Cardiac muscle cell (in vitro differentiated cells and primary cell): ENCODE measurements around the gene RGS18. TPM values are rescaled to one million over a fixed set of nuclear protein-coding genes. Genes with fewer than 3 reads are reported as not detected.
"Not testable (repeated sequence)": the region's sequence is repeated elsewhere in the genome, so short reads cannot be mapped to it uniquely, and the experiment has no call there.

Experiments used
- DNase-seq, 2 donors: peaks; one replicate each; pipeline versions ENCODE4 v3.0.0 to v3.0.0-alpha.2; 2010 to 2017; ENCODE audit warnings: low read depth in 1 of 2, low spot score in 1 of 2
- H3K27ac ChIP-seq: fragments of 200-600 bp; sonication (generic); 2 replicates; pipeline ENCODE4 v1.5.1; 2016
- H3K27me3 ChIP-seq: fragments of 200-600 bp; sonication (generic); 2 replicates; pipeline ENCODE4 v1.6.0; 2016; ENCODE audit warnings: control low read depth
- H3K36me3 ChIP-seq: fragments of 200-600 bp; sonication (generic); 2 replicates; pipeline ENCODE4 v1.5.1; 2016; ENCODE audit warnings: control low read depth
- H3K4me1 ChIP-seq: fragments of 200-600 bp; sonication (generic); 2 replicates; pipeline ENCODE4 v1.8.1; 2017; ENCODE audit warnings: low read depth, mild to moderate bottlenecking, mixed run types
- H3K4me3 ChIP-seq: fragments of 200-600 bp; sonication (generic); 2 replicates; pipeline ENCODE4 v1.5.1; 2016; ENCODE audit warnings: mild to moderate bottlenecking
- H3K9me3 ChIP-seq: fragments of 200-600 bp; sonication (generic); 2 replicates; pipeline ENCODE4 v1.5.1; 2017; ENCODE audit warnings: low read depth, mild to moderate bottlenecking, control low read depth
- CTCF ChIP-seq: IDR thresholded peaks from 2 replicates; pipeline ENCODE4 v1.5.1; 2012; ENCODE audit warnings: low read depth, mild to moderate bottlenecking, low read length
- polyA plus RNA-seq: library from polyadenylated mRNA; unstranded; fragments of >200 nt; fragmentation: Nextera tagmentation; extraction: Ambion mirVana; gene quantifications from 2 replicates; pipeline ENCODE4 v1.2.1, GENCODE V29; 2016
- total RNA-seq: library from RNA; depleted of rRNA; stranded (reverse); fragments of >200 nt; gene quantifications from 2 replicates; pipeline ENCODE4 v1.2.3, GENCODE V29; 2016

The RGS18 gene
- total and polyA plus RNA-seq, 2 experiments from 2014 or later = not detected

DNA sequence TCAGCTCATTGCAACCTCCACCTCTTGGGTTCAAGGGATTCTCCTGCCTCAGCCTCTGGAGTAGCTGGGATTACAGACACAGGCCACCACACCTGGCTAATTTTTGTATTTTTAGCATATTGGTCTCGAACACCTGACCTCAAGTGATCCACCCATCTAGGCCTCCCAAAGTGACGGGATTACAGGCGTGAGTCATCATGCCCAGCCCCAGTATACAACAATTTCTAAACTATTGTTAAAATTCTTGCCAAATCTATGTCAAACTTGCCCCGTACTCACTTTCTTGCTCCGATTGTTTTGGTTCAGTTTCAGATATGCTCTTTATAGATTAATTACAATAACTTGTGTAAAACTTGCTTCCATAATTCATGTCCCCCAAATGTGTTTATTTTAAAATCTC is 4.1 kb downstream of the RGS18 start:
- Histone ChIP-seq H3K9me3 (no peaks in the 10 kb centered on the region), H3K4me3 (no peak overlapping the region), H3K4me1 (no peaks in the 10 kb centered on the region), H3K27ac (no peak overlapping the region), H3K36me3 (no peaks in the 10 kb centered on the region), H3K27me3 (no peaks in the 10 kb centered on the region)
- no peak for DNase-seq
- TF ChIP-seq CTCF = no peak

DNA sequence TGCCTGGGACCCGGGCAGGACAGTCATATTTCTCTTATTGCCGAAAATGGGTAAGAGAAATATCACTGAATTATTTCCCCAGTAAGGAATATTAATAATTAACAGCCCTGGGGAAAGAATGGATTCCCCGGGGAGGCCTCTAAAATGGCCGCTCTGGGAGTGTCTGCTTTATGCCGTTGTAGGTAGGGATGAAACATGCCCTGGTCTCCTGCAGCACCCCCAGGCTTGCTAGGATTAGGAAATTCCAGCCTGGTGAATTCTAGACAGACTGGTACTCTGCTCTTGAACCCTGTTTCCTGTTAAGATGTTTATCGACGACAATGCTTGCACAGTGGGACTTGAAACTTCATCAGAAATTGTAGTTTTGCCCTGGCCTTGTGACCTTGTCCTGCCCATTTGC is 6.7 kb downstream of the RGS18 start:
- H3K4me1 ChIP-seq, H3K27ac ChIP-seq, H3K4me3 ChIP-seq, H3K9me3 ChIP-seq, DNase-seq, H3K36me3 ChIP-seq, H3K27me3 ChIP-seq: not testable (repeated sequence)

GRCh38 chr1:192167011-192167410 is 8.7 kb downstream of the RGS18 start:
- Histone ChIP-seq H3K27me3 (no peaks in the 10 kb centered on the region), H3K36me3 (no peaks in the 10 kb centered on the region), H3K27ac (no peak overlapping the region), H3K4me1 (no peaks in the 10 kb centered on the region), H3K4me3 (no peak overlapping the region), H3K9me3 (no peaks in the 10 kb centered on the region)
- no peak for DNase-seq
- no peak for TF ChIP-seq CTCF

DNA sequence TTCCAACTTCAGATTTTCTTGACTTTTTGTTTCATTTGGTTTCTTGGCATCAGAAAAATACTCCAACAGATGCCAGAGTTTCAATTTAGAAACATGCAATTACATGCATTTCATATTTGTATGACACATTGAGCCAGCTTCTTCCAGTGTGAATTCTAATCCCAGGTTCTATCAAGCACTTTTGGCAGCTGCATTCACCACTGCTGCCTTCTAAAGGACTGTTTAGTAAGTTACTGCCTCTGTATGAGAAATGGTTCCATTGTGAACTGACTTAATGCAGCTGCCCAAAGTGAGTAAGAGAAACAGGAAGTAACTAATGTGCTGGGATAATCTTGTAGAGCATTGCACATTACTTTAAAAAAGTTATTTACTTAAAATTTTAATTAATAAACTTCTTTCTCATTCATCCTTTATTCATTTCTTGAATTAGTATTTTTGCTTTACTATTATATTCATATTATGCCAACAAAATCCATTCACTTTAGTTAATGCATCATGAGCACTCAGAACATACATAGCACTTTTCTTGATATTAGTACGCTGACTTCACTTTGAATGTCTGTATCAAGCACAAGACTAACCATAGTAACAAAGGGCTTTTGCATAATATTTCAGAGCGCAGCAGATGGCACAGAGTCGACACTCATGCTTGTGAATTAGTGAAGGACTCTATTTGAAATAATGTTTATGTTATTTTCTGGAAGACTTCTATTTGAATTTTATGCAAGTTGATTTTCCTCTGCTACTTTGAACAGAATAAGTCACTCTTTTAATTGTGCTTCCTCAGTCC is 9.8 kb downstream of the RGS18 start:
- Histone ChIP-seq H3K27ac (no peak overlapping the region), H3K27me3 (no peaks in the 10 kb centered on the region), H3K9me3 (no peaks in the 10 kb centered on the region), H3K36me3 (no peaks in the 10 kb centered on the region), H3K4me1 (no peaks in the 10 kb centered on the region), H3K4me3 (no peak overlapping the region)
- TF ChIP-seq CTCF = no peak
- DNase-seq = peak in 1 of 2 donors; percentile 36

GRCh38 chr1:192168964-192169363 is 10.7 kb downstream of the RGS18 start:
- Histone ChIP-seq H3K4me1 (no peaks in the 10 kb centered on the region), H3K27me3 (no peaks in the 10 kb centered on the region), H3K36me3 (no peaks in the 10 kb centered on the region), H3K27ac (no peak overlapping the region), H3K9me3 (no peaks in the 10 kb centered on the region), H3K4me3 (no peak overlapping the region)
- no peak for TF ChIP-seq CTCF
- DNase-seq = no peak

- H3K27ac ChIP-seq = no peak overlapping the region
- H3K4me3 ChIP-seq = no peak overlapping the region
- H3K36me3 ChIP-seq = no peaks in the 10 kb centered on the region
- no peaks in the 10 kb centered on the region for H3K4me1 ChIP-seq
- H3K27me3 ChIP-seq = no peaks in the 10 kb centered on the region
- H3K9me3 ChIP-seq = no peaks in the 10 kb centered on the region
- TF ChIP-seq CTCF = no peak
- DNase-seq = peak; percentile 4 to 7
These were observed 12.1 kb downstream of the RGS18 start for GRCh38 chr1:192170196-192170984.
